KMS-11 (cell line): ENCODE measurements around the gene NUMA1.
A peak's percentile ranks its signal among the peaks of the same experiment; 100 is the strongest.

Source experiments
- H2AFZ ChIP-seq: fragments of 200-600 bp; sonication (generic); 2 replicates; pipeline ENCODE4 v1.6.1; 2016; ENCODE audit warnings: antibody characterized with exemption, mixed run types, low read depth
- H3K27ac ChIP-seq: fragments of 200-600 bp; sonication (generic); 2 replicates; pipeline ENCODE4 v1.6.1; 2016; ENCODE audit warnings: mild to moderate bottlenecking, mixed run types
- H3K27me3 ChIP-seq: fragments of 200-600 bp; sonication (generic); 2 replicates; pipeline ENCODE4 v1.6.1; 2017; ENCODE audit warnings: mild to moderate bottlenecking, low read depth, mixed run types, moderate library complexity; ENCODE audit not compliant: insufficient read depth
- H3K36me3 ChIP-seq: fragments of 200-600 bp; sonication (generic); 2 replicates; pipeline ENCODE4 v1.6.1; 2017; ENCODE audit warnings: mild to moderate bottlenecking, mixed run types; ENCODE audit not compliant: insufficient read depth
- H3K4me1 ChIP-seq: fragments of 200-600 bp; sonication (generic); 2 replicates; pipeline ENCODE4 v1.6.1; 2016; ENCODE audit warnings: mild to moderate bottlenecking, low read depth, mixed run types; ENCODE audit not compliant: poor library complexity, severe bottlenecking
- H3K4me2 ChIP-seq: fragments of 200-600 bp; sonication (generic); 2 replicates; pipeline ENCODE4 v1.7.0; 2016; ENCODE audit warnings: mild to moderate bottlenecking, mixed run types
- H3K4me3 ChIP-seq: fragments of 200-600 bp; sonication (generic); IDR thresholded peaks from 2 replicates; pipeline ENCODE4 v1.6.1; 2017; ENCODE audit warnings: low read depth, low read length, mixed read lengths; ENCODE audit not compliant: insufficient read depth
- H3K79me2 ChIP-seq: fragments of 200-600 bp; sonication (generic); 2 replicates; pipeline ENCODE4 v1.6.1; 2016; ENCODE audit warnings: low read depth, mixed run types; ENCODE audit not compliant: insufficient read depth
- H3K9ac ChIP-seq: fragments of 200-600 bp; sonication (generic); 2 replicates; pipeline ENCODE4 v1.6.1; 2016; ENCODE audit warnings: mild to moderate bottlenecking, mixed run types
- H4K20me1 ChIP-seq: fragments of 200-600 bp; sonication (generic); 2 replicates; pipeline ENCODE4 v1.6.1; 2016; ENCODE audit warnings: mild to moderate bottlenecking, mixed run types; ENCODE audit not compliant: insufficient read depth
- CTCF ChIP-seq: fragments of 200-600 bp; sonication (generic); conservative IDR thresholded peaks from 2 replicates; pipeline ENCODE4 v1.6.1; 2017; ENCODE audit warnings: low read depth, mild to moderate bottlenecking, antibody characterized with exemption, low read length, moderate library complexity, mixed read lengths

NUMA1 gene

DNA sequence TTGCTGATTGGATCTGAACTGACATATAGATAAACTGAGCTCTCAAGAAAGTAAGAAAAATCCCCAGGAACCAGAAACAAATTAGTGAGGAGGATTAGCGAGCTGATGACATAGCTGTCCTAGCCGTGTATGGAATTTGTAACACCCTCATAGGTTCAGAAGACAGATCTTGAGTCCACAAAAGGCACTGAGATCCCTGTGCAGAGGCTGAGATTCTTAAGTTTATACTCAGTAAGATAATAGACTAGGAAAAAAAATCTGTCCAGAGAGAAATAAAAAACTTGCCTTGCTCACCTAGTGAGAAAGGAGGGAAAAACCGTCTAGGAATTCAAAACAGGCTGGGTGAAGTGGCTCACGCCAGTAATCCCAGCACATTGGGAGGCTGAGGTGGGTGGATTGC is 4.6 kb downstream of the NUMA1 start:
- Histone ChIP-seq H3K36me3 (no peaks in the 10 kb centered on the region), H3K4me3 (no peak overlapping the region), H3K27me3 (no peaks in the 10 kb centered on the region), H3K9ac (no peak overlapping the region), H3K4me1 (peaks cover 56% of the 10 kb centered on the region), H2AFZ (no peak overlapping the region), H3K79me2 (peaks cover 91% of the 10 kb centered on the region), H3K4me2 (no peak overlapping the region), H4K20me1 (no peaks in the 10 kb centered on the region), H3K27ac (no peak overlapping the region; the same call in 1 of the 2 replicates)
- TF ChIP-seq CTCF: no peak

DNA sequence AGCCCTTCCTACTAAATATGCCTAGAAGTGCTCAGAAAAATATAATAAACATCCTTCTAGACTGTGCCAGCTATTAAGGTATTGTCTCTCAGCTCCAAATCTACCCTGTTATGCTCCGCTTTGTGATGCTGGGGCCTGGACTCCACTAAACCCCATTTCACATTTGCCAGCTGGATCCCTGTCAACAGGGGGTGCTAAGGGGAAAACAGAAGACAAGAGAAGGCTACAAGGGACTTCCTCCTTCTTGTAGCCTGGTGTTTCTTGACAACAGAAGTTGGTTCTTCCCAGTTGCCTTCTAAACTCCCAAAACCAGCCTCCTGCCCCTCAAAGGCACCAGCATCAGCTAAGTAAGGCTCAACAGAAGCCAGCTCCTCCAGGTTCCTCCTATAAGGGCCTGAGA is 5.2 kb downstream of the NUMA1 start:
- Histone ChIP-seq H4K20me1 (no peaks in the 10 kb centered on the region), H3K4me2 (no peak overlapping the region), H2AFZ (no peak overlapping the region), H3K27me3 (no peaks in the 10 kb centered on the region), H3K4me1 (peaks cover 62% of the 10 kb centered on the region), H3K27ac (no peak overlapping the region; the same call in 1 of the 2 replicates), H3K36me3 (no peaks in the 10 kb centered on the region), H3K9ac (no peak overlapping the region), H3K4me3 (no peak overlapping the region), H3K79me2 (peaks cover 97% of the 10 kb centered on the region)
- TF ChIP-seq CTCF: no peak

DNA sequence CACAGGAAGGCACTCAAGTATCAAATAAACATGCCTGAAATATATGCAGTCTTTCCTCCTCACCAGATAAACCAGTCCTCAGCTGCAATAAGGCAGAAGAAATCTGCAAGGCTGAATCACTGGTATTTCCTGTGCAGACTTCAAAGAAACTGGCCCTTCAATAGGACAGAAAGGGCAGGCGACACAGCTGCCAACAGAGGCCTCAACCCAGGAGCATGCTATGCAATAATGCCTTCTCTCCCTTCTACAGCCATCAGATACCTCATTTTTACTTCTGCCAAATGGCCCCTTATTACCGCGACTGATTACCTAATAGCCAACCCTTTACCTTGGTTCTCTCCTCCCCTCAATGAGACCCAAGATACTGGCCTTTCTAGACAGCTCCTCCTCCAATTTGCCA is 8.0 kb downstream of the NUMA1 start:
- Histone ChIP-seq H3K79me2 (peaks cover 89% of the 10 kb centered on the region), H3K27me3 (no peaks in the 10 kb centered on the region), H3K4me3 (no peak overlapping the region), H2AFZ (no peak overlapping the region), H3K9ac (no peak overlapping the region), H3K27ac (no peak overlapping the region), H3K36me3 (no peaks in the 10 kb centered on the region), H4K20me1 (no peaks in the 10 kb centered on the region), H3K4me1 (peaks cover 72% of the 10 kb centered on the region), H3K4me2 (peak overlapping the region; percentile 14; the same call in 1 of the 2 replicates)
- TF ChIP-seq CTCF: no peak

DNA sequence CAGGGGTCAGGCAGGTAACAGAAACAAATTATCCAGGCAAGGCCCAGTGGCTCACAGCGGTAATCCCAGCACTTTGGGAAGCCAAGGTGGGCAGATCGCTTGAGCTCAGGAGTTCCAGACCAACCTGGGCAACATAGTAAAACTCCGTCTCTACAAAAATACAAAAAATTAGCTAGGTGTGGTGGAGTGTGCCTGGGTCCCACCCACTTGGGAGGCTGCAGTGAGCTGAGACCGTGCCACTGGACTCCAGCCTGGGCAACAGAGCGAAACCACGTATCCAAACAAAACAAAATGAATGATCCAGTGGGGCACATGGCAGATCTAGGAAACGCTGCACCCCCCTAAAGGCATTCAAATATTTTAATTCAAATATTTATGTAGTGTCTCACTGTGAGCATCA is 9.9 kb downstream of the NUMA1 start:
- H2AFZ ChIP-seq: no peak overlapping the region
- no peak for TF ChIP-seq CTCF
- no peaks in the 10 kb centered on the region for H4K20me1 ChIP-seq
- H3K4me1 ChIP-seq: peaks cover 62% of the 10 kb centered on the region
- no peak overlapping the region for H3K4me3 ChIP-seq
- H3K27ac ChIP-seq: peak overlapping the region; percentile 38; the same call in 1 of the 2 replicates
- no peaks in the 10 kb centered on the region for H3K27me3 ChIP-seq
- peaks cover 74% of the 10 kb centered on the region for H3K79me2 ChIP-seq
- peak overlapping the region; percentile 65 for H3K4me2 ChIP-seq
- H3K36me3 ChIP-seq: no peaks in the 10 kb centered on the region
- H3K9ac ChIP-seq: no peak overlapping the region
